H1 (cell line): Measurements from ENCODE around the gene CELSR1. TPM values are rescaled to one million over a fixed set of nuclear protein-coding genes. Genes with fewer than 3 reads are reported as not detected.

Experiments
- BRCA1 ChIP-seq: IDR thresholded peaks from 2 replicates; pipeline ENCODE4 v1.6.1; 2012; ENCODE audit warnings: low read depth, low read length, improper control_type of control experiment
- HDAC2 ChIP-seq, 2 experiments: fragments of 300-600 bp in 1 of 2; sonication (generic) in 1 of 2; IDR thresholded peaks; 2 replicates each; pipeline ENCODE4 v1.6.1; 2011 to 2012; ENCODE audit warnings: low read depth in 2 of 2, low read length in 2 of 2, mild to moderate bottlenecking in 2 of 2, moderate library complexity in 2 of 2, borderline replicate concordance in 1 of 2, inconsistent platforms in 1 of 2
- PHF8 ChIP-seq: fragments of 200-600 bp; sonication (generic); conservative IDR thresholded peaks from 2 replicates; pipeline ENCODE4 v1.7.1; 2012; ENCODE audit warnings: low read depth, mild to moderate bottlenecking, inconsistent platforms, low read length, moderate library complexity
- SIN3A ChIP-seq, 2 experiments: IDR thresholded peaks in 1 of 2; conservative IDR thresholded peaks in 1 of 2; 2 replicates each; pipeline ENCODE4 v1.6.1; 2011 to 2012; ENCODE audit warnings: low read length in 2 of 2, improper control_type of control experiment in 1 of 2, low read depth in 1 of 2, mild to moderate bottlenecking in 1 of 2
- TAF1 ChIP-seq: IDR thresholded peaks from 2 replicates; pipeline ENCODE4 v1.6.1; 2011; ENCODE audit warnings: mild to moderate bottlenecking, low read depth, low read length
- polyA plus RNA-seq, 7 experiments: library from polyadenylated mRNA; depleted of rRNA in 3 of 7; stranded (reverse) in 5 of 7; unstranded in 2 of 7; fragments of >200 nt in 5 of 7; fragments of 200-250 nt in 2 of 7; gene quantifications; 1 replicate in 5 of 7; 2 replicates in 1 of 7; 4 replicates in 1 of 7; pipeline versions ENCODE4 v1.2.1 to v1.2.3, GENCODE V29; 2011 to 2013; ENCODE audit warnings: missing spikeins in 2 of 7, mixed read lengths in 2 of 7
- total RNA-seq: library from RNA; stranded (reverse); fragmentation: NEBNext Ultra II Directional; extraction: Animal tissue kit (Norgen Biotek cat#: 25700); gene quantifications from 2 replicates; pipeline ENCODE4 v1.2.1, GENCODE V29; 2021

Gene CELSR1
- total and polyA plus RNA-seq, 2 of the 8 experiments (the other 6 are each of a cell fraction or from before 2014, with no cell fraction given): 9.0 to 12.4 TPM

GRCh38 chr22:46526244-46526839, 11.1 kb downstream of the CELSR1 start (continued):
- TF ChIP-seq BRCA1 (no peak), HDAC2 (IDR thresholded peaks at IDR 0.05; ENCODE audit: borderline replicate concordance in 1 of 2, low read depth in 2 of 2, low read length in 2 of 2) (no peak), TAF1 (no peak), PHF8 (no peak), SIN3A (conservative IDR thresholded peaks at IDR 0.05 in 1 of 2, IDR thresholded peaks at IDR 0.05 in 1 of 2; ENCODE audit: low read depth in 1 of 2, low read length in 2 of 2) (no peak)
